A673 (cell line): Measurements from ENCODE around the gene FOXF2. TPM values are rescaled to one million over a fixed set of nuclear protein-coding genes. Genes with fewer than 3 reads are reported as not detected.

Experiments used
- BruUV-seq: library from RNA; stranded (reverse); fragments of 400-500 nt; replicated peaks from 2 replicates; lab custom pipeline; 2021; lab: Mats Ljungman, UMichigan
- CTCF ChIA-PET: fragments of 300-600 bp; sonication (Branson Sonifier 250); formaldehyde crosslinking; loops from one replicate; lab custom pipeline; 2022; ENCODE audit warnings: antibody characterized with exemption; lab: Charles Lee
- POLR2A ChIA-PET: fragments of 300-600 bp; sonication (Branson Sonifier 250); formaldehyde crosslinking; loops from one replicate; lab custom pipeline; 2022; ENCODE audit warnings: antibody characterized with exemption; ENCODE audit not compliant: low non-redundant PET; lab: Charles Lee
- DNase-seq: peaks from one replicate; pipeline ENCODE4 v3.0.0-alpha.2; 2015; ENCODE audit warnings: low spot score
- H3K27ac ChIP-seq: fragments of 200-600 bp; sonication (generic); 2 replicates; pipeline ENCODE4 v1.5.1; 2016; ENCODE audit warnings: mixed run types, low read depth, mild to moderate bottlenecking, mixed read lengths, antibody characterized with exemption, low read length; ENCODE audit not compliant: poor library complexity, severe bottlenecking
- H3K27me3 ChIP-seq: fragments of 200-600 bp; sonication (generic); replicated peaks from 2 replicates; pipeline ENCODE4 v1.6.1; 2017; ENCODE audit warnings: mixed run types, low read depth, mild to moderate bottlenecking, mixed read lengths, antibody characterized with exemption, low read length; ENCODE audit not compliant: insufficient read depth, poor library complexity
- H3K36me3 ChIP-seq: fragments of 200-600 bp; sonication (generic); 2 replicates; pipeline ENCODE4 v1.6.1; 2016; ENCODE audit warnings: mixed run types, mild to moderate bottlenecking, mixed read lengths, antibody characterized with exemption, low read length; ENCODE audit not compliant: insufficient read depth, poor library complexity, severe bottlenecking
- H3K4me1 ChIP-seq: fragments of 200-600 bp; sonication (generic); 2 replicates; pipeline ENCODE4 v1.6.1; 2017; ENCODE audit warnings: mixed run types, mild to moderate bottlenecking, mixed read lengths, antibody characterized with exemption, low read length; ENCODE audit not compliant: insufficient read depth, poor library complexity, severe bottlenecking
- H3K4me3 ChIP-seq: fragments of 200-600 bp; sonication (generic); 2 replicates; pipeline ENCODE4 v1.5.1; 2016; ENCODE audit warnings: low read depth, mixed run types, mild to moderate bottlenecking, mixed read lengths, low read length; ENCODE audit not compliant: poor library complexity, severe bottlenecking
- H3K9me3 ChIP-seq: fragments of 200-600 bp; sonication (generic); 2 replicates; pipeline ENCODE4 v1.6.1; 2016; ENCODE audit warnings: mixed run types, low read depth, mild to moderate bottlenecking, mixed read lengths, antibody characterized with exemption, low read length; ENCODE audit not compliant: poor library complexity, severe bottlenecking
- EZH2 ChIP-seq: fragments of 200-600 bp; sonication (generic); IDR thresholded peaks from 2 replicates; pipeline ENCODE4 v1.6.1; 2017; ENCODE audit warnings: borderline replicate concordance, low read depth, mild to moderate bottlenecking, mixed read lengths, antibody characterized with exemption, low read length; ENCODE audit not compliant: poor library complexity, severe bottlenecking
- intact Hi-C: fragments of 100-400 bp; cut with micrococcal nuclease; formaldehyde crosslinking; loops from one replicate; pipeline ENCODE4 v1.10.0; 2022; ENCODE audit not compliant: unreplicated experiment
- total RNA-seq: library from RNA; stranded (reverse); gene quantifications from 2 replicates; pipeline ENCODE4 v1.2.3, GENCODE V29; 2021
- TF ChIP-seq, protein P1 (sequence below): fragments of 300-800, 200-600 bp; sonication (generic); conservative IDR thresholded peaks from 2 replicates; pipeline ENCODE4 v1.5.1; 2017; ENCODE audit warnings: low read depth, mild to moderate bottlenecking, antibody characterized with exemption, low read length, moderate library complexity, mixed read lengths

FOXF2 gene
- total RNA-seq, 1 experiment from 2014 or later = 0.13 TPM

DNA sequence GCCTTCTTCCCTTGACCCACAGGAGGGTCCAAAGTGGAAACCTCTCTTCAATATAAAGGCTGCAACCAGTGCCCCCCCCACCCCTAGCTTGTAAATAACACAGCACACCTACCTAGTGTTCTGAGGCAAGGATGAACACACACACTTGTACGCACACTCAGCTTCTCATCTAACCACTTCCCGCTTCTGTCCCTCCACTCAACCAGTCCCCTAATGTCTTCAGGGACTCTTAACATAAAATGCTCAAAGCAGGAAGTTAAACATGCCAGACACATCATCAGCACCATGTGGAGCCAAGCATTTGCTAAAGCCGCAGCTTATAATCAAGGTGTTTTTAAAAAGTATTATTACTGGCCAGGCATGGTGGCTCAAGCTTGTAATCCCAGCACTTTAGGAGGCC, 42.2 kb upstream of the FOXF2 start:
- POLR2A ChIA-PET = no interaction called here
- intact Hi-C loops = no loop called here
- CTCF ChIA-PET = no interaction called here
- DNase-seq = no peak
- Histone ChIP-seq H3K27me3 (peaks cover 20% of the 10 kb centered on the region), H3K4me1 (no peaks in the 10 kb centered on the region), H3K9me3 (peaks cover 7% of the 10 kb centered on the region), H3K36me3 (no peaks in the 10 kb centered on the region), H3K4me3 (no peak overlapping the region), H3K27ac (no peak overlapping the region)
- BruUV-seq = no TSS peak
- TF ChIP-seq EZH2 = no peak
- TF ChIP-seq, protein P1, sequence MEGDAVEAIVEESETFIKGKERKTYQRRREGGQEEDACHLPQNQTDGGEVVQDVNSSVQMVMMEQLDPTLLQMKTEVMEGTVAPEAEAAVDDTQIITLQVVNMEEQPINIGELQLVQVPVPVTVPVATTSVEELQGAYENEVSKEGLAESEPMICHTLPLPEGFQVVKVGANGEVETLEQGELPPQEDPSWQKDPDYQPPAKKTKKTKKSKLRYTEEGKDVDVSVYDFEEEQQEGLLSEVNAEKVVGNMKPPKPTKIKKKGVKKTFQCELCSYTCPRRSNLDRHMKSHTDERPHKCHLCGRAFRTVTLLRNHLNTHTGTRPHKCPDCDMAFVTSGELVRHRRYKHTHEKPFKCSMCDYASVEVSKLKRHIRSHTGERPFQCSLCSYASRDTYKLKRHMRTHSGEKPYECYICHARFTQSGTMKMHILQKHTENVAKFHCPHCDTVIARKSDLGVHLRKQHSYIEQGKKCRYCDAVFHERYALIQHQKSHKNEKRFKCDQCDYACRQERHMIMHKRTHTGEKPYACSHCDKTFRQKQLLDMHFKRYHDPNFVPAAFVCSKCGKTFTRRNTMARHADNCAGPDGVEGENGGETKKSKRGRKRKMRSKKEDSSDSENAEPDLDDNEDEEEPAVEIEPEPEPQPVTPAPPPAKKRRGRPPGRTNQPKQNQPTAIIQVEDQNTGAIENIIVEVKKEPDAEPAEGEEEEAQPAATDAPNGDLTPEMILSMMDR = no peak

DNA sequence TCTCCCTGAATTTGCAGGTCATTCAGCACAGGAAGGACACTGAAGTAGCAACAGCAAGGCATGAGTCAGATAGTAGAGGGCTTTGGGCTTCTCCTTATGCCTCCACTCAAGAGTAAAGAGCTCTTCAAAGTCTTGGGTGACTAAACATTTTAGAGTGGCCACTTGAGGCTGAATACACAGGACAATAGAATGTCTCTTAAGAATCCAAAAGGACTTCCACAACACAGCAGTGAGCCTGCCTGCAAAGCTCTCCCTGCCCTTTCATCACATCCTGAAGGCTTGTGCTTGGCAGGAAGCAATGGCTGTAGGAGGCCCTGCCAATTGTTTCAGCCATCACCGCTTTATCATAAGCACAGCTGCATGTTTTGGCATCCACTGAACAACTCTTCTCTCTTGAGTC, 40.7 kb upstream of the FOXF2 start:
- peak; percentile 35 for DNase-seq
- peaks cover 7% of the 10 kb centered on the region for H3K9me3 ChIP-seq
- intact Hi-C loops = no loop called here
- ChIA-PET POLR2A (no interaction called here), CTCF (no interaction called here)
- no TSS peak for BruUV-seq
- no peaks in the 10 kb centered on the region for H3K36me3 ChIP-seq
- H3K4me3 ChIP-seq = no peak overlapping the region
- H3K27me3 ChIP-seq = peaks cover 20% of the 10 kb centered on the region
- H3K4me1 ChIP-seq = no peaks in the 10 kb centered on the region
- TF ChIP-seq, protein P1 = no peak
- no peak for TF ChIP-seq EZH2
- H3K27ac ChIP-seq = no peak overlapping the region

DNA sequence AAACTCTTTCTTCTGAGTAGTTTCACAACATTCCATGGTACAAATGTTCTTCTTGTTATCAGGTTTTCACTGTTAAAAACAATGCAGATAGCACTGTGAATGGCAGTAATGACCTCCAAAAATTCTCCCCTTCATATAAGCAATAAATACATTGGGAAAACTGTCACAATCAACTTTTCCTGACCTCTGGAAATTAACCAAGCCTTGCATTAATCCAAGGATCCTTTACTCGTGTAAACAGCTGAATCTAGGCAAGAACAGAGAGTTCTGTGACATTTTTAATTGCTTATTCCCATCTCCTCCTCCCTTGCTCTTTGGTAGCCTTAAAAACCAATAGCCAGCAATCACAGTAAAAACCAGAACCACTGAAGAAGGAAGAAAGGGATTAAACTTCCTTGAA, 39.7 kb upstream of the FOXF2 start:
- intact Hi-C loops = no loop called here
- no peak overlapping the region for H3K4me3 ChIP-seq
- POLR2A ChIA-PET = no interaction called here
- no peaks in the 10 kb centered on the region for H3K4me1 ChIP-seq
- no peaks in the 10 kb centered on the region for H3K36me3 ChIP-seq
- no TSS peak for BruUV-seq
- no peak for DNase-seq
- H3K27me3 ChIP-seq = peaks cover 25% of the 10 kb centered on the region
- H3K27ac ChIP-seq = no peak overlapping the region
- TF ChIP-seq EZH2 = no peak
- TF ChIP-seq, protein P1 = no peak
- CTCF ChIA-PET = no interaction called here
- peaks cover under 1% of the 10 kb centered on the region for H3K9me3 ChIP-seq
